GM12878 (cell line): ENCODE data around the gene THSD4. TPM values are rescaled to one million over a fixed set of nuclear protein-coding genes. Genes with fewer than 3 reads are reported as not detected.

ENCODE experiments used
- ATAC-seq: fragments of 200-7000 bp; cut with Tn5 transposase; 3 replicates; pipeline ENCODE4 v1.9.1; 2020; ENCODE audit warnings: mild to moderate bottlenecking, moderate library complexity
- BruUV-seq: library from RNA; stranded (reverse); fragments of 400-500 nt; replicated peaks from 2 replicates; lab custom pipeline; 2021; lab: Mats Ljungman, UMichigan
- CTCF ChIA-PET: fragments of 300-600 bp; sonication (Branson Sonifier 250); formaldehyde crosslinking; extraction: SDS; loops from one replicate; lab custom pipeline; 2021; ENCODE audit warnings: inconsistent platforms; lab: Yijun Ruan, JAX
- POLR2A ChIA-PET: fragments of 350-600 bp; formaldehyde crosslinking; extraction: SDS; loops from one replicate; lab custom pipeline; 2021; ENCODE audit warnings: inconsistent platforms; lab: Charles Lee
- RAD21 ChIA-PET: fragments of 300-600 bp; sonication (Branson Sonifier 250); formaldehyde crosslinking; loops from one replicate; lab custom pipeline; 2023; ENCODE audit warnings: antibody characterized with exemption; ENCODE audit not compliant: unreplicated experiment; lab: Charles Lee
- SMC1A ChIA-PET: fragments of 300-600 bp; sonication (Branson Sonifier 250); formaldehyde crosslinking; loops from one replicate; lab custom pipeline; 2023; ENCODE audit not compliant: unreplicated experiment, uncharacterized antibody; lab: Charles Lee
- DNase-seq: peaks from one replicate; pipeline ENCODE4 v3.0.0-alpha.2; 2011; ENCODE audit warnings: low read depth, low spot score
- FAIRE-seq: peaks from 3 replicates; lab custom pipeline; 2011; peaks lifted over from hg19 to GRCh38; lab: Jason Lieb, UNC
- H2AFZ ChIP-seq: 2 replicates; pipeline ENCODE4 v1.6.0; 2011; ENCODE audit warnings: low read depth, low read length, control low read depth; ENCODE audit not compliant: control insufficient read depth
- H3K27ac ChIP-seq: 2 replicates; pipeline ENCODE4 v1.5.1; 2011; ENCODE audit warnings: control low read depth; ENCODE audit not compliant: control insufficient read depth, insufficient read depth
- H3K27me3 ChIP-seq, 2 experiments: replicated peaks in 1 of 2; 2 replicates each; pipeline versions ENCODE4 v1.6.0 to v1.6.1; 2011; ENCODE audit warnings: low read length in 1 of 2; ENCODE audit not compliant: control insufficient read depth in 2 of 2, insufficient read depth in 2 of 2
- H3K36me3 ChIP-seq, 2 experiments: 2 replicates each; pipeline ENCODE4 v1.5.1; 2011; ENCODE audit warnings: low read length in 1 of 2; ENCODE audit not compliant: control insufficient read depth in 2 of 2, insufficient read depth in 2 of 2
- H3K4me1 ChIP-seq: 2 replicates; pipeline ENCODE4 v1.6.1; 2011; ENCODE audit warnings: mild to moderate bottlenecking, low read length, moderate library complexity, mixed read lengths; ENCODE audit not compliant: control insufficient read depth, insufficient read depth
- H3K4me2 ChIP-seq: 2 replicates; pipeline ENCODE4 v1.6.0; 2011; ENCODE audit warnings: control low read depth; ENCODE audit not compliant: control insufficient read depth, insufficient read depth
- H3K4me3 ChIP-seq: fragments of 200-600 bp; sonication (generic); 2 replicates; pipeline ENCODE4 v1.5.1; 2016
- H3K79me2 ChIP-seq: 2 replicates; pipeline ENCODE4 v1.6.0; 2011; ENCODE audit warnings: low read length; ENCODE audit not compliant: control insufficient read depth, insufficient read depth
- H3K9ac ChIP-seq: 2 replicates; pipeline ENCODE4 v1.8.0; 2011; ENCODE audit warnings: low read length, control low read depth, mixed read lengths; ENCODE audit not compliant: control insufficient read depth, insufficient read depth
- H3K9me3 ChIP-seq: replicated peaks from 3 replicates; pipeline ENCODE4 v1.5.1; 2011; ENCODE audit warnings: mild to moderate bottlenecking, low read length; ENCODE audit not compliant: control insufficient read depth, insufficient read depth
- H4K20me1 ChIP-seq: 2 replicates; pipeline ENCODE4 v1.6.0; 2011; ENCODE audit not compliant: control insufficient read depth, insufficient read depth
- CBFB ChIP-seq: IDR thresholded peaks from 2 replicates; pipeline ENCODE4 v1.6.1; 2016; ENCODE audit warnings: antibody characterized with exemption, low read depth
- CBX5 ChIP-seq: sonication (generic); IDR thresholded peaks from 2 replicates; pipeline ENCODE4 v1.6.1; 2016; ENCODE audit warnings: low read depth, moderate library complexity, mild to moderate bottlenecking, inconsistent platforms
- ESRRA ChIP-seq: IDR thresholded peaks from 2 replicates; pipeline ENCODE4 v1.6.1; 2012; ENCODE audit warnings: mild to moderate bottlenecking, low read length, improper control_type of control experiment
- EZH2 ChIP-seq: IDR thresholded peaks from 2 replicates; pipeline ENCODE4 v1.6.1; 2012; ENCODE audit warnings: low read depth, mild to moderate bottlenecking, control low read depth, inconsistent platforms, low read length, borderline replicate concordance; ENCODE audit not compliant: control insufficient read depth
- HCFC1 ChIP-seq: fragments of 150-350 bp; IDR thresholded peaks from 2 replicates; pipeline ENCODE4 v1.6.1; 2014; ENCODE audit warnings: low read length
- HDAC2 ChIP-seq: fragments of 200-600 bp; sonication (generic); IDR thresholded peaks from 2 replicates; pipeline ENCODE4 v1.6.1; 2017
- IRF5 ChIP-seq: fragments of 450-650 bp; IDR thresholded peaks from 2 replicates; pipeline ENCODE4 v1.6.1; 2017; ENCODE audit warnings: borderline replicate concordance
- KAT2A ChIP-seq: conservative IDR thresholded peaks from 2 replicates; pipeline ENCODE4 v1.6.1; 2011; ENCODE audit warnings: low read depth, low read length; ENCODE audit not compliant: control insufficient read depth
- NFYA ChIP-seq: IDR thresholded peaks from 2 replicates; pipeline ENCODE4 v1.6.1; 2011; ENCODE audit warnings: low read depth, mild to moderate bottlenecking, low read length, improper control_type of control experiment, borderline replicate concordance
- PBX3 ChIP-seq: IDR thresholded peaks from 2 replicates; pipeline ENCODE4 v1.6.1; 2011; ENCODE audit warnings: mild to moderate bottlenecking, low read depth, low read length, moderate library complexity; ENCODE audit not compliant: insufficient replicate concordance
- POU2F2 ChIP-seq: IDR thresholded peaks from 3 replicates; pipeline ENCODE4 v1.6.1; 2011; ENCODE audit warnings: low read depth, mild to moderate bottlenecking, low read length, borderline replicate concordance
- RB1 ChIP-seq: fragments of 450-650 bp; formaldehyde crosslinking; IDR thresholded peaks from 2 replicates; pipeline ENCODE4 v1.6.1; 2017; ENCODE audit warnings: mild to moderate bottlenecking, borderline replicate concordance
- RFX5 ChIP-seq: IDR thresholded peaks from 2 replicates; pipeline ENCODE4 v1.6.1; 2011; ENCODE audit warnings: low read depth, low read length, improper control_type of control experiment
- SP1 ChIP-seq: IDR thresholded peaks from one replicate; pipeline ENCODE4 v1.6.1; 2011; ENCODE audit warnings: low read depth, low read length
- SRF ChIP-seq, 2 experiments: IDR thresholded peaks; 2 replicates each; pipeline ENCODE4 v1.6.1; 2011; ENCODE audit warnings: low read depth in 2 of 2, low read length in 2 of 2, mild to moderate bottlenecking in 1 of 2, moderate library complexity in 1 of 2
- TAF1 ChIP-seq: IDR thresholded peaks from 2 replicates; pipeline ENCODE4 v1.6.1; 2011; ENCODE audit warnings: mild to moderate bottlenecking, low read depth, low read length, borderline replicate concordance
- TBL1XR1 ChIP-seq: IDR thresholded peaks from 2 replicates; pipeline ENCODE4 v1.6.1; 2012; ENCODE audit warnings: low read depth, low read length, improper control_type of control experiment
- ZNF217 ChIP-seq: fragments of 450-650 bp; IDR thresholded peaks from 2 replicates; pipeline ENCODE4 v1.6.1; 2017; ENCODE audit warnings: antibody characterized with exemption, mild to moderate bottlenecking
- WGBS: methylation state at CpG from one replicate; pipeline ENCODE4 v1.1.6; 2016; ENCODE audit warnings: low lambda C conversion rate; ENCODE audit not compliant: insufficient replicate concordance, insufficient coverage; ENCODE audit errors: missing lambda C conversion rate; 5-methylcytosine and 5-hydroxymethylcytosine counted together
- in situ Hi-C: fragments of 300-500 bp; cut with MboI; formaldehyde crosslinking; loops from 9 replicates; pipeline ENCODE4 v1.14.3; 2018; ENCODE audit warnings: mixed read lengths
- intact Hi-C: fragments of 100-400 bp; cut with micrococcal nuclease; formaldehyde crosslinking; loops from one replicate; pipeline ENCODE4 v1.14.2; 2022; ENCODE audit not compliant: unreplicated experiment
- polyA plus RNA-seq, 11 experiments: library from polyadenylated mRNA; depleted of rRNA in 4 of 11; unstranded in 6 of 11; stranded (reverse) in 5 of 11; fragments of >200 nt; fragmentation: Nextera tagmentation in 4 of 11; fragmentation: Illumina TruSeq in 1 of 11; extraction: Ambion mirVana in 4 of 11; extraction: Trizol in 1 of 11; gene quantifications; 1 replicate in 1 of 11; 2 replicates in 10 of 11; pipeline versions ENCODE4 v1.2.1 to v1.2.3, GENCODE V29; 2011 to 2016; ENCODE audit warnings: inconsistent platforms in 2 of 11, missing spikeins in 2 of 11, low read depth in 1 of 11
- total RNA-seq, 4 experiments: library from RNA; depleted of rRNA in 3 of 4; stranded (reverse); fragments of >200 nt in 3 of 4; fragmentation: Illumina TruSeq in 1 of 4; extraction: Trizol in 1 of 4; gene quantifications; 2 replicates each; pipeline versions ENCODE4 v1.2.1 to v1.2.3, GENCODE V29; 2013 to 2021

THSD4 gene
- total and polyA plus RNA-seq, 10 of the 15 experiments (the other 5 are each of a cell fraction or from before 2014, with no cell fraction given) = 0.04 to 0.13 (median 0.05) TPM; not detected in 7

- Histone ChIP-seq H3K4me1 (no peaks in the 10 kb centered on the region), H3K79me2 (no peaks in the 10 kb centered on the region), H3K27me3 (no peaks in the 10 kb centered on the region; a peak in 1 of 4 replicates), H3K9ac (no peak overlapping the region), H3K36me3 (no peaks in the 10 kb centered on the region), H4K20me1 (no peaks in the 10 kb centered on the region), H3K9me3 (no peaks in the 10 kb centered on the region), H3K4me2 (no peak overlapping the region), H3K4me3 (no peak overlapping the region), H2AFZ (no peak overlapping the region), H3K27ac (no peak overlapping the region)
- no TSS peak for BruUV-seq
- TF ChIP-seq NFYA (no peak), IRF5 (no peak), CBX5 (no peak), TAF1 (no peak), RB1 (no peak), HDAC2 (no peak), CBFB (no peak), PBX3 (no peak), ESRRA (no peak), RFX5 (no peak), TBL1XR1 (no peak), EZH2 (no peak), POU2F2 (no peak), HCFC1 (no peak), SRF (IDR thresholded peaks at IDR 0.05; ENCODE audit: low read depth in 2 of 2, low read length in 2 of 2) (no peak), KAT2A (no peak), ZNF217 (no peak), SP1 (no peak)
- DNase-seq = no peak
- CTCF ChIA-PET = no interaction called here
- SMC1A ChIA-PET = no interaction called here
- POLR2A ChIA-PET = interaction anchor here (0.6 kb wide), 1 partner anchor 1895 kb away, joined by 3 read pairs; no protein-coding TSS in a partner anchor
- RAD21 ChIA-PET = no interaction called here
- in situ Hi-C loops = no loop called here
- ATAC-seq = no peak
- WGBS = 17% methylated on average over 15 of the region's 15 CpGs
- FAIRE-seq = no peak
- intact Hi-C loops = no loop called here
Observed at GRCh38 chr15:71278989-71279756, 163.9 kb downstream of the THSD4 start.
